ENCODE results near the gene SFXN4. TPM values are rescaled to one million over a fixed set of nuclear protein-coding genes. Genes with fewer than 3 reads are reported as not detected.
A peak's percentile ranks its signal among the peaks of the same experiment; 100 is the strongest.

SFXN4 gene
- total and polyA plus RNA-seq, 9 of the 15 experiments (the other 6 are each of a cell fraction or from before 2014, with no cell fraction given), result 40.1 to 97.8 (median 54.5) TPM

DNA sequence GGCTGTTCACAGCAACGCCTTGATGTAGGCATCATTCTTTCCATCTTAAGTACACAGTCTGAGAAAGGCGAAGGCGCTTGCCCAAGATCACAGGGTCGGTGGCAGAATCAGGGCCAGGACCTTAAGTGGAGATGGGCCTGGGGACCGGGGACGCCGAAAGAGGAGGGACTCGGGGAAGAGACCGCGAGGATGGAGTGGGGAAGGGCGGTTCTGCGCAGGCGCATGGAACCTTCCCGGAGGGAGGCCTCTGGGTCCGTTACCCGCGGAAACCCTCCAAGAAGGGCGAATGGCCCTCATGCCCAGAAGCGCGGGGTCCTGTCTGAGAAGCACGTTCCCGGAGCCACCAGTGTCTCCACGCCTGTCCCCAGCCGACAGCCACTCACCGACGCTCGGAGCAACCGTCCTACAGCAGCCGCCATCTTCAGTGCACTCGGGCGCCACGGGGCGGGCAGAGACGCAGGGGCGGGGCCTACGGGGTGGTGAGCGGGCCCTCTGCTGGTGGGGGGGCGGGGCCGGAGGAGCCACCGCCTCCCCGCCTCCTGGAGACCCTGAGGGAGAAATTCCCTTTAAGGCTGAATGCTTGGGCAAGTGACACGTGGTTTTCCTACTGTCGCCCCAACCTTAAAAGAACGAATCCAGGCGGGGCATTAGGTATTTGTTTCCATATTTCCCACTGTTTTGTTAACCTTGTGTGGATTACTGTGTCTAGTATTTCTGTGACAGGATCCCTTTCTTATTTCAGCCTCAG lies 13.0 kb upstream of the SFXN4 start, which contains the start of gene PRDX3 (continued):
- no peak for TF ChIP-seq HNRNPH1 (optimal IDR thresholded peaks at IDR 0.05; ENCODE audit: low read depth, low read length)
- TF ChIP-seq, protein P1, sequence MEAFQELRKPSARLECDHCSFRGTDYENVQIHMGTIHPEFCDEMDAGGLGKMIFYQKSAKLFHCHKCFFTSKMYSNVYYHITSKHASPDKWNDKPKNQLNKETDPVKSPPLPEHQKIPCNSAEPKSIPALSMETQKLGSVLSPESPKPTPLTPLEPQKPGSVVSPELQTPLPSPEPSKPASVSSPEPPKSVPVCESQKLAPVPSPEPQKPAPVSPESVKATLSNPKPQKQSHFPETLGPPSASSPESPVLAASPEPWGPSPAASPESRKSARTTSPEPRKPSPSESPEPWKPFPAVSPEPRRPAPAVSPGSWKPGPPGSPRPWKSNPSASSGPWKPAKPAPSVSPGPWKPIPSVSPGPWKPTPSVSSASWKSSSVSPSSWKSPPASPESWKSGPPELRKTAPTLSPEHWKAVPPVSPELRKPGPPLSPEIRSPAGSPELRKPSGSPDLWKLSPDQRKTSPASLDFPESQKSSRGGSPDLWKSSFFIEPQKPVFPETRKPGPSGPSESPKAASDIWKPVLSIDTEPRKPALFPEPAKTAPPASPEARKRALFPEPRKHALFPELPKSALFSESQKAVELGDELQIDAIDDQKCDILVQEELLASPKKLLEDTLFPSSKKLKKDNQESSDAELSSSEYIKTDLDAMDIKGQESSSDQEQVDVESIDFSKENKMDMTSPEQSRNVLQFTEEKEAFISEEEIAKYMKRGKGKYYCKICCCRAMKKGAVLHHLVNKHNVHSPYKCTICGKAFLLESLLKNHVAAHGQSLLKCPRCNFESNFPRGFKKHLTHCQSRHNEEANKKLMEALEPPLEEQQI (IDR thresholded peaks at IDR 0.05), result no peak
- TF ChIP-seq ZSCAN32 (CRISPR knock-in tag; IDR thresholded peaks at IDR 0.05), result no peak
- no peak for TF ChIP-seq ZNF668 (CRISPR knock-in tag; IDR thresholded peaks at IDR 0.05)
- no peak for TF ChIP-seq SIRT6 (IDR thresholded peaks at IDR 0.05; ENCODE audit: low read depth, low read length)
- TF ChIP-seq ZNF316 (IDR thresholded peaks at IDR 0.05), result no peak
- TF ChIP-seq CBFB (CRISPR knock-in tag; IDR thresholded peaks at IDR 0.05), result 0 out of 2 replicates have a peak, but pooled peaks have one; percentile 28
- TF ChIP-seq NFRKB (IDR thresholded peaks at IDR 0.05; ENCODE audit: low read depth), result peak; percentile 70; the same call in 1 of the 2 replicates
- no peak; the same call in 1 of the 2 replicates for TF ChIP-seq ZBTB1 (CRISPR knock-in tag; IDR thresholded peaks at IDR 0.05; ENCODE audit: borderline replicate concordance, low read depth)
- TF ChIP-seq ATF7 (IDR thresholded peaks at IDR 0.05), result peak; percentile 42; the same call in 1 of the 2 replicates
- TF ChIP-seq, protein P2, sequence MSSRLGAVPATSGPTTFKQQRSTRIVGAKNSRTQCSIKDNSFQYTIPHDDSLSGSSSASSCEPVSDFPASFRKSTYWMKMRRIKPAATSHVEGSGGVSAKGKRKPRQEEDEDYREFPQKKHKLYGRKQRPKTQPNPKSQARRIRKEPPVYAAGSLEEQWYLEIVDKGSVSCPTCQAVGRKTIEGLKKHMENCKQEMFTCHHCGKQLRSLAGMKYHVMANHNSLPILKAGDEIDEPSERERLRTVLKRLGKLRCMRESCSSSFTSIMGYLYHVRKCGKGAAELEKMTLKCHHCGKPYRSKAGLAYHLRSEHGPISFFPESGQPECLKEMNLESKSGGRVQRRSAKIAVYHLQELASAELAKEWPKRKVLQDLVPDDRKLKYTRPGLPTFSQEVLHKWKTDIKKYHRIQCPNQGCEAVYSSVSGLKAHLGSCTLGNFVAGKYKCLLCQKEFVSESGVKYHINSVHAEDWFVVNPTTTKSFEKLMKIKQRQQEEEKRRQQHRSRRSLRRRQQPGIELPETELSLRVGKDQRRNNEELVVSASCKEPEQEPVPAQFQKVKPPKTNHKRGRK (tag; IDR thresholded peaks at IDR 0.05), result no peak
- TF ChIP-seq ZNF282 (CRISPR knock-in tag; IDR thresholded peaks at IDR 0.05), result no peak
- TF ChIP-seq ZNF445 (CRISPR knock-in tag; IDR thresholded peaks at IDR 0.05; ENCODE audit: low read depth), result no peak
- no peak for TF ChIP-seq HMG20B (CRISPR knock-in tag; IDR thresholded peaks at IDR 0.05)
- no peak for TF ChIP-seq CSDE1 (IDR thresholded peaks at IDR 0.05)
- TF ChIP-seq MCM5 (IDR thresholded peaks at IDR 0.05; ENCODE audit: low read depth), result no peak
- no peak for TF ChIP-seq SREBF2 (CRISPR knock-in tag; IDR thresholded peaks at IDR 0.05)
- TF ChIP-seq EZH2 (IDR thresholded peaks at IDR 0.05; ENCODE audit: borderline replicate concordance, low read depth, low read length), result no peak
- TF ChIP-seq, protein P3, sequence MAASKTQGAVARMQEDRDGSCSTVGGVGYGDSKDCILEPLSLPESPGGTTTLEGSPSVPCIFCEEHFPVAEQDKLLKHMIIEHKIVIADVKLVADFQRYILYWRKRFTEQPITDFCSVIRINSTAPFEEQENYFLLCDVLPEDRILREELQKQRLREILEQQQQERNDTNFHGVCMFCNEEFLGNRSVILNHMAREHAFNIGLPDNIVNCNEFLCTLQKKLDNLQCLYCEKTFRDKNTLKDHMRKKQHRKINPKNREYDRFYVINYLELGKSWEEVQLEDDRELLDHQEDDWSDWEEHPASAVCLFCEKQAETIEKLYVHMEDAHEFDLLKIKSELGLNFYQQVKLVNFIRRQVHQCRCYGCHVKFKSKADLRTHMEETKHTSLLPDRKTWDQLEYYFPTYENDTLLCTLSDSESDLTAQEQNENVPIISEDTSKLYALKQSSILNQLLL (CRISPR knock-in tag; IDR thresholded peaks at IDR 0.05; ENCODE audit: borderline replicate concordance), result no peak
- peak; percentile 34; the same call in 1 of the 2 replicates for TF ChIP-seq SIN3B (IDR thresholded peaks at IDR 0.05; ENCODE audit: low read depth)
- TF ChIP-seq TCFL5 (CRISPR knock-in tag; conservative IDR thresholded peaks at IDR 0.05), result no peak
- TF ChIP-seq, protein P4, sequence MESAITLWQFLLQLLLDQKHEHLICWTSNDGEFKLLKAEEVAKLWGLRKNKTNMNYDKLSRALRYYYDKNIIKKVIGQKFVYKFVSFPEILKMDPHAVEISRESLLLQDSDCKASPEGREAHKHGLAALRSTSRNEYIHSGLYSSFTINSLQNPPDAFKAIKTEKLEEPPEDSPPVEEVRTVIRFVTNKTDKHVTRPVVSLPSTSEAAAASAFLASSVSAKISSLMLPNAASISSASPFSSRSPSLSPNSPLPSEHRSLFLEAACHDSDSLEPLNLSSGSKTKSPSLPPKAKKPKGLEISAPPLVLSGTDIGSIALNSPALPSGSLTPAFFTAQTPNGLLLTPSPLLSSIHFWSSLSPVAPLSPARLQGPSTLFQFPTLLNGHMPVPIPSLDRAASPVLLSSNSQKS (CRISPR knock-in tag; IDR thresholded peaks at IDR 0.05), result no peak
- no peak for TF ChIP-seq MIER1 (IDR thresholded peaks at IDR 0.05; ENCODE audit: low read depth)
- no peak for TF ChIP-seq ZNF23 (CRISPR knock-in tag; IDR thresholded peaks at IDR 0.05)
- TF ChIP-seq HDAC2 (IDR thresholded peaks at IDR 0.05), result no peak
